ENCODE measurements around the gene ARRDC1. TPM values are rescaled to one million over a fixed set of nuclear protein-coding genes. Genes with fewer than 3 reads are reported as not detected.

ARRDC1 gene
- total RNA-seq, 1 donor from 2014 or later, result 69.1 TPM

- H3K27ac ChIP-seq, result peak overlapping the region; percentile 89
- TF ChIP-seq CTCF (IDR thresholded peaks at IDR 0.05), result no peak
- peak overlapping the region; percentile 67 for H3K4me3 ChIP-seq
- H3K27me3 ChIP-seq, result no peaks in the 10 kb centered on the region
- no peaks in the 10 kb centered on the region for H3K36me3 ChIP-seq
- no peaks in the 10 kb centered on the region for H3K9me3 ChIP-seq
- peaks cover 47% of the 10 kb centered on the region for H3K4me1 ChIP-seq
- DNase-seq (no peak), ATAC-seq (no peak)
- intact Hi-C loops (cut with DNase I), result no loop called here
Measured at GRCh38 chr9:137606734-137607138, 1.2 kb downstream of the ARRDC1 start.

- Histone ChIP-seq H3K27me3 (no peaks in the 10 kb centered on the region), H3K4me1 (peaks cover 51% of the 10 kb centered on the region), H3K27ac (peak overlapping the region; percentile 89), H3K36me3 (no peaks in the 10 kb centered on the region), H3K9me3 (no peaks in the 10 kb centered on the region), H3K4me3 (peak overlapping the region; percentile 67)
- DNase-seq, result peak; percentile 75
- no peak for TF ChIP-seq CTCF (IDR thresholded peaks at IDR 0.05)
- intact Hi-C loops (cut with DNase I), result no loop called here
- no peak for ATAC-seq
Measured at GRCh38 chr9:137607141-137607857, 1.8 kb downstream of the ARRDC1 start.

GRCh38 chr9:137610944-137611343 is 5.5 kb downstream of the ARRDC1 start:
- Histone ChIP-seq H3K4me1 (peaks cover 58% of the 10 kb centered on the region), H3K27me3 (no peaks in the 10 kb centered on the region), H3K4me3 (no peak overlapping the region), H3K27ac (peak overlapping the region; percentile 87), H3K36me3 (peaks cover 29% of the 10 kb centered on the region), H3K9me3 (no peaks in the 10 kb centered on the region)
- no peak for TF ChIP-seq CTCF (IDR thresholded peaks at IDR 0.05)
- DNase-seq (no peak), ATAC-seq (no peak)
- intact Hi-C loops (cut with DNase I), result no loop called here

- Histone ChIP-seq H3K9me3 (no peaks in the 10 kb centered on the region), H3K4me1 (peaks cover 53% of the 10 kb centered on the region), H3K27ac (peak overlapping the region; percentile 87), H3K27me3 (no peaks in the 10 kb centered on the region), H3K4me3 (no peak overlapping the region), H3K36me3 (peaks cover 37% of the 10 kb centered on the region)
- ATAC-seq, result peak; percentile 91
- TF ChIP-seq CTCF (IDR thresholded peaks at IDR 0.05), result no peak
- DNase-seq, result peak; percentile 95
- intact Hi-C loops (cut with DNase I), result no loop called here
Measured at GRCh38 chr9:137611623-137612609, 6.4 kb downstream of the ARRDC1 start.

- H3K4me3 ChIP-seq, result no peak overlapping the region
Measured at GRCh38 chr9:137612741-137613142, 7.3 kb downstream of the ARRDC1 start.

More at GRCh38 chr9:137612741-137613142, 7.3 kb downstream of the ARRDC1 start:
- H3K9me3 ChIP-seq, result no peaks in the 10 kb centered on the region
- no peak for TF ChIP-seq CTCF (IDR thresholded peaks at IDR 0.05)
- intact Hi-C loops (cut with DNase I), result no loop called here
- no peak for DNase-seq
- peaks cover 53% of the 10 kb centered on the region for H3K4me1 ChIP-seq
- ATAC-seq, result no peak
- H3K36me3 ChIP-seq, result peaks cover 38% of the 10 kb centered on the region
- H3K27me3 ChIP-seq, result no peaks in the 10 kb centered on the region
- peak overlapping the region; percentile 87 for H3K27ac ChIP-seq

All from upper lobe of right lung (tissue), 1 donor.